PC-9 (cell line): ENCODE results near the gene CBX7. TPM values are rescaled to one million over a fixed set of nuclear protein-coding genes. Genes with fewer than 3 reads are reported as not detected.

Experiments
- BruUV-seq: library from RNA; stranded (reverse); fragments of 400-500 nt; replicated peaks from 2 replicates; lab custom pipeline; 2021; lab: Mats Ljungman, UMichigan
- CTCF ChIA-PET: fragments of 300-600 bp; sonication (Branson Sonifier 250); formaldehyde crosslinking; loops from one replicate; lab custom pipeline; 2022; ENCODE audit warnings: antibody characterized with exemption; lab: Charles Lee
- POLR2A ChIA-PET: fragments of 300-600 bp; sonication (Branson Sonifier 250); formaldehyde crosslinking; loops from one replicate; lab custom pipeline; 2022; ENCODE audit warnings: antibody characterized with exemption; ENCODE audit not compliant: unreplicated experiment; lab: Charles Lee
- DNase-seq, 2 experiments: peaks; one replicate each; pipeline versions ENCODE4 v3.0.0 to v3.0.0-alpha.2; 2015 to 2022; ENCODE audit warnings: mixed read lengths in 1 of 2
- H2AFZ ChIP-seq: fragments of 200-600 bp; sonication (generic); 2 replicates; pipeline ENCODE4 v1.8.1; 2017; ENCODE audit warnings: antibody characterized with exemption
- H3F3A ChIP-seq: fragments of 200-600 bp; sonication (generic); 2 replicates; pipeline ENCODE4 v1.8.1; 2017; ENCODE audit warnings: antibody characterized with exemption, mild to moderate bottlenecking, low read depth; ENCODE audit not compliant: insufficient read depth
- H3K27ac ChIP-seq: fragments of 200-600 bp; sonication (generic); 2 replicates; pipeline ENCODE4 v1.6.1; 2016; ENCODE audit warnings: mixed run types
- H3K27me3 ChIP-seq: fragments of 200-600 bp; sonication (generic); 2 replicates; pipeline ENCODE4 v1.6.1; 2016; ENCODE audit warnings: low read depth, mixed run types; ENCODE audit not compliant: insufficient read depth
- H3K36me3 ChIP-seq: fragments of 200-600 bp; sonication (generic); 2 replicates; pipeline ENCODE4 v1.6.1; 2016; ENCODE audit warnings: low read depth, mixed run types
- H3K4me1 ChIP-seq: fragments of 200-600 bp; sonication (generic); replicated peaks from 2 replicates; pipeline ENCODE4 v1.6.1; 2016; ENCODE audit warnings: mixed run types; ENCODE audit not compliant: insufficient read depth
- H3K4me2 ChIP-seq: fragments of 200-600 bp; sonication (generic); 2 replicates; pipeline ENCODE4 v1.6.1; 2017; ENCODE audit warnings: mixed run types
- H3K4me3 ChIP-seq: fragments of 200-600 bp; sonication (generic); 2 replicates; pipeline ENCODE4 v1.6.1; 2016; ENCODE audit warnings: mixed run types
- H3K79me2 ChIP-seq: fragments of 200-600 bp; sonication (generic); 2 replicates; pipeline ENCODE4 v1.6.1; 2017; ENCODE audit warnings: low read depth, mixed run types
- H3K9me2 ChIP-seq: fragments of 200-600 bp; sonication (generic); 2 replicates; pipeline ENCODE4 v1.8.1; 2017; ENCODE audit warnings: mild to moderate bottlenecking; ENCODE audit not compliant: insufficient read depth
- H3K9me3 ChIP-seq: fragments of 200-600 bp; sonication (generic); 2 replicates; pipeline ENCODE4 v1.8.1; 2016; ENCODE audit warnings: low read depth; ENCODE audit not compliant: insufficient read depth
- H4K20me1 ChIP-seq: fragments of 200-600 bp; sonication (generic); 2 replicates; pipeline ENCODE4 v1.8.1; 2017; ENCODE audit not compliant: insufficient read depth
- EZH2 ChIP-seq: fragments of 200-600 bp; sonication (generic); IDR thresholded peaks from 2 replicates; pipeline ENCODE4 v1.8.0; 2017; ENCODE audit warnings: antibody characterized with exemption, low read depth
- intact Hi-C: fragments of 100-400 bp; cut with micrococcal nuclease; formaldehyde crosslinking; loops from one replicate; pipeline ENCODE4 v1.10.0; 2022; ENCODE audit not compliant: unreplicated experiment
- total RNA-seq: library from RNA; stranded (reverse); gene quantifications from 2 replicates; pipeline ENCODE4 v1.2.3, GENCODE V29; 2021
- TF ChIP-seq, protein P1 (sequence below): fragments of 200-600 bp; sonication (generic); conservative IDR thresholded peaks from 2 replicates; pipeline ENCODE4 v1.6.1; 2017; ENCODE audit warnings: mixed run types, antibody characterized with exemption, mild to moderate bottlenecking, moderate library complexity

CBX7 gene
- total RNA-seq, 1 experiment from 2014 or later: 29.1 TPM

DNA sequence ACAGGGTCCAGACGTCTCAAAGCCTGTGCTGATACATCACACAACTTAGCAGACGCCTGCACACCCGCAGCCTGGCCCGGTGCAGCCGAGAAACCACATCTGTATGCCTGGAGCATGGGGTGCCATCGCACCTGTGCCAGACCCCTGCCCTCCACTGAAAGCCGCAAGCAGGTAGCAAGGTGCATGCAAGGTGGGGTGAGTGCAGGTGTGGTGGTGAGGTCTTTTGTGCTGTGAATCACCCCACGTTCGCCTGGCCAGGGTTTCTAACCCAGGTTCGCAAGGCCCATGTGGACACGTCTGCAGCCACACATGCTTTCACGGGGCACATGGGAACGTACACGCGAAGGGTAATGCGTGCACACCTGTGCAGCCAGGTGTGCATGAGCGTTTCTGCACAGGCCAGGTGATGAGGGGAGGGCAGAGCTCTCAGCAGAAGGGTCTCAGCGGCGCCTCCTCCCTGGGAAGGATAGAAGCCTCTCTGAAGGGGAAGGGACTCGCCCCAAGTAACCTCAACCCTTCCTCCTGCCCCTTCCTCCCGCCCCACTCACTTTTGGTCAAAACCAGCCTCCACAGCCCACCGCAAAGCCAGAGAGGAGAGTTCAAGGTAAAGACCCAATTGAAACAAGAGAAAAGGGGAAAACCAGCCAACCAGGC lies 19.5 kb downstream of the CBX7 start:
- no TSS peak for BruUV-seq
- H3K4me3 ChIP-seq: no peak overlapping the region
- ChIA-PET CTCF (no interaction called here), POLR2A (no interaction called here)
- no peak overlapping the region for H3K27ac ChIP-seq
- no peaks in the 10 kb centered on the region for H3K36me3 ChIP-seq
- H3K4me1 ChIP-seq: peaks cover 7% of the 10 kb centered on the region
- no peaks in the 10 kb centered on the region for H4K20me1 ChIP-seq
- no peaks in the 10 kb centered on the region for H3K9me2 ChIP-seq
- H3K79me2 ChIP-seq: no peaks in the 10 kb centered on the region
- no peak overlapping the region for H3K4me2 ChIP-seq
- no peak for DNase-seq
- H2AFZ ChIP-seq: no peak overlapping the region
- H3K9me3 ChIP-seq: no peaks in the 10 kb centered on the region
- no peaks in the 10 kb centered on the region for H3K27me3 ChIP-seq
- peaks cover 7% of the 10 kb centered on the region; the same call in 1 of the 2 replicates for H3F3A ChIP-seq
- no peak for TF ChIP-seq EZH2
- TF ChIP-seq, protein P1, sequence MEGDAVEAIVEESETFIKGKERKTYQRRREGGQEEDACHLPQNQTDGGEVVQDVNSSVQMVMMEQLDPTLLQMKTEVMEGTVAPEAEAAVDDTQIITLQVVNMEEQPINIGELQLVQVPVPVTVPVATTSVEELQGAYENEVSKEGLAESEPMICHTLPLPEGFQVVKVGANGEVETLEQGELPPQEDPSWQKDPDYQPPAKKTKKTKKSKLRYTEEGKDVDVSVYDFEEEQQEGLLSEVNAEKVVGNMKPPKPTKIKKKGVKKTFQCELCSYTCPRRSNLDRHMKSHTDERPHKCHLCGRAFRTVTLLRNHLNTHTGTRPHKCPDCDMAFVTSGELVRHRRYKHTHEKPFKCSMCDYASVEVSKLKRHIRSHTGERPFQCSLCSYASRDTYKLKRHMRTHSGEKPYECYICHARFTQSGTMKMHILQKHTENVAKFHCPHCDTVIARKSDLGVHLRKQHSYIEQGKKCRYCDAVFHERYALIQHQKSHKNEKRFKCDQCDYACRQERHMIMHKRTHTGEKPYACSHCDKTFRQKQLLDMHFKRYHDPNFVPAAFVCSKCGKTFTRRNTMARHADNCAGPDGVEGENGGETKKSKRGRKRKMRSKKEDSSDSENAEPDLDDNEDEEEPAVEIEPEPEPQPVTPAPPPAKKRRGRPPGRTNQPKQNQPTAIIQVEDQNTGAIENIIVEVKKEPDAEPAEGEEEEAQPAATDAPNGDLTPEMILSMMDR: no peak
- intact Hi-C loops: loop anchor here (10.0 kb wide), 1 partner anchor 1078 kb away; the partner anchor contains the start of gene PICK1

DNA sequence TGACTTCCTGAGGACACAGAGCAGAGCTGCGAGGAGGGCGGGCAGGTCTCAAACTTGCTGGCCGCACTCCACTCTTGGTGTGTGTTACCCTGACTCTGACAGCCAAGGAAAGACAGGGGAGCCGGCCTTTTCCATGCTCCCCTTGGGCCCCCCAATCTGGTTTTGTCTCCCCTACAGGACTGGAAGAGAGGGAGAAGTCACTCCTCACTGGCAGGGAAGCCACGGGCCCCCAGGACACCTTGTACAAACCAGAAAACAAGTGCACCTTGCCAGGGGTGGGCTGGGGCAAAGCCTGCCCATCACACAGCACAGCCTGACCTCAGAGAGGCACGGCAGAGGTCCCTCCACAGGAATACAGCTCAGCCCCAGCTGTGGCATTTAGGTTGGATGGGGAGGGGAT lies 20.2 kb downstream of the CBX7 start:
- no peak for TF ChIP-seq EZH2
- TF ChIP-seq, protein P1: no peak
- no peaks in the 10 kb centered on the region for H3K9me3 ChIP-seq
- H3K27ac ChIP-seq: no peak overlapping the region
- CTCF ChIA-PET: no interaction called here
- H3K4me1 ChIP-seq: peaks cover 7% of the 10 kb centered on the region
- H2AFZ ChIP-seq: no peak overlapping the region
- DNase-seq: no peak
- H3K9me2 ChIP-seq: no peaks in the 10 kb centered on the region
- BruUV-seq: no TSS peak
- H3K4me2 ChIP-seq: no peak overlapping the region
- H3F3A ChIP-seq: peaks cover 7% of the 10 kb centered on the region; the same call in 1 of the 2 replicates
- H3K36me3 ChIP-seq: no peaks in the 10 kb centered on the region
- no peaks in the 10 kb centered on the region for H3K27me3 ChIP-seq
- H3K79me2 ChIP-seq: no peaks in the 10 kb centered on the region
- POLR2A ChIA-PET: no interaction called here
- no peak overlapping the region for H3K4me3 ChIP-seq
- intact Hi-C loops: loop anchor here (10.0 kb wide), 1 partner anchor 1077 kb away; the partner anchor contains the start of gene PICK1
- no peaks in the 10 kb centered on the region for H4K20me1 ChIP-seq

- H3K4me3 ChIP-seq: no peak overlapping the region
- DNase-seq: no peak
- H3K36me3 ChIP-seq: no peaks in the 10 kb centered on the region
- no peak overlapping the region for H3K27ac ChIP-seq
- no peaks in the 10 kb centered on the region for H3K27me3 ChIP-seq
- H3K9me3 ChIP-seq: no peaks in the 10 kb centered on the region
- H3K4me2 ChIP-seq: no peak overlapping the region
- peaks cover 7% of the 10 kb centered on the region for H3K4me1 ChIP-seq
- no peaks in the 10 kb centered on the region for H3K9me2 ChIP-seq
- H2AFZ ChIP-seq: no peak overlapping the region
- H3F3A ChIP-seq: peaks cover 7% of the 10 kb centered on the region; the same call in 1 of the 2 replicates
- ChIA-PET POLR2A (no interaction called here), CTCF (interaction anchor here (0.6 kb wide), 1 partner anchor 28 kb away, joined by 4 read pairs; no protein-coding TSS in a partner anchor)
- no TSS peak for BruUV-seq
- intact Hi-C loops: loop anchor here (10.0 kb wide), 1 partner anchor 1076 kb away; the partner anchor contains the start of gene PICK1
- no peak for TF ChIP-seq EZH2
- TF ChIP-seq, protein P1: no peak
- no peaks in the 10 kb centered on the region for H3K79me2 ChIP-seq
- H4K20me1 ChIP-seq: no peaks in the 10 kb centered on the region
Observed at GRCh38 chr22:39130892-39131855, 21.3 kb downstream of the CBX7 start.
